HUES6 (cell line): ENCODE results near the gene ESR1.

Experiments used
- H3K27ac ChIP-seq: 2 replicates; pipeline ENCODE4 v1.7.0; 2013; ENCODE audit warnings: low read depth, mild to moderate bottlenecking, low read length, inconsistent platforms
- H3K27me3 ChIP-seq: 2 replicates; pipeline ENCODE4 v1.6.1; 2013; ENCODE audit warnings: low read length; ENCODE audit not compliant: control insufficient read depth, insufficient read depth
- H3K36me3 ChIP-seq: 2 replicates; pipeline ENCODE4 v1.6.1; 2013; ENCODE audit warnings: low read length; ENCODE audit not compliant: control insufficient read depth, insufficient read depth
- H3K4me1 ChIP-seq: 2 replicates; pipeline ENCODE4 v1.6.1; 2013; ENCODE audit warnings: low read length; ENCODE audit not compliant: control insufficient read depth, insufficient read depth
- H3K4me3 ChIP-seq: 2 replicates; pipeline ENCODE4 v1.5.1; 2013; ENCODE audit warnings: low read depth, low read length
- H3K9ac ChIP-seq: one replicate; pipeline ENCODE4 v1.6.1; 2013; ENCODE audit warnings: mild to moderate bottlenecking, low read length
- H3K9me3 ChIP-seq: 2 replicates; pipeline ENCODE4 v1.6.1; 2013; ENCODE audit warnings: low read depth, low read length; ENCODE audit not compliant: control insufficient read depth, insufficient read depth

The ESR1 gene

DNA sequence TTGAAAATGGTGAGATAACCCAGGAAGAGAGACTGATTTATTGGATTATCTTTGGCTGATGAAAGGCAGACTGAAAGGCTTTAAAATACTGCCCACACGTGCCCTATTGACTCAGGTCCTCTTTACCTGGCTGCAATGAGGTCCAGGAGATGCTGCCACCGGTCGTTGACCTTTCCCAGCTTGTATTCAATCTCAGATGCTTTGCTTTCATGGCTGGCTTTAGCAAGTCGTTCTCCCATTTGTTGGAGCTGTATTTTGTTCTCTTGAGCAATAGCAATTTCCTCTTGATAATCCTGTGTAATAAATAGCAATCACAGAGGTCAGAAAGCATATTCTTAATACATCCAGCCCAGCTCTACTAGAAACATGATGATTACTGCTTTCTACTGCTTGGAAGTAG, 368.8 kb downstream of the ESR1 start:
- H3K9ac ChIP-seq, result no peak overlapping the region
- H3K4me3 ChIP-seq, result no peak overlapping the region
- no peaks in the 10 kb centered on the region for H3K27me3 ChIP-seq
- H3K36me3 ChIP-seq, result no peaks in the 10 kb centered on the region
- H3K4me1 ChIP-seq, result no peaks in the 10 kb centered on the region
- H3K9me3 ChIP-seq, result no peaks in the 10 kb centered on the region
- no peak overlapping the region for H3K27ac ChIP-seq
